ENCODE measurements around the gene ABCG1. TPM values are rescaled to one million over a fixed set of nuclear protein-coding genes. Genes with fewer than 3 reads are reported as not detected.

ABCG1 gene
- total and polyA plus RNA-seq, 2 donors (not counting 3 experiments of a cell fraction or from before 2014, with no cell fraction given), result 6.7 to 19.6 TPM

DNA sequence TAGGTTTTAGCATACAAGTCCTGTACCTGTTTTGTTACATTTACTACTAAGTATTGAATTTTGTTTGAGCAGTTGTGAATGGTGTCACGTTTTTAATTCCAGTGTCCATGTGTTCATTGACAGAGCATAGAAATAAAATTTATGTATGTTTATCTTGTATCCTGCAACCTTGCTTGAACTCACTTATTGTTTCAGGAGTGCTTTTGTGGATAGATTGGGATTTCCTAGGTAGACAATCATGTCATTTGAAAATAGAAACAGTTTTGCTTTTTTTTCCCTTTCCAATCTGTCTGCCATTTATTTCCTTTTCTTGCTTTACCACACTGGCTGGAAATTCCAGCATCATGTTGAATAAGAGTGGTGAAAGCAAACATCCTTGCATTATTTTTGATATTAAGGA is 15.0 kb upstream of the ABCG1 start:
- TF ChIP-seq GATA2 (IDR thresholded peaks at IDR 0.05; ENCODE audit: insufficient read depth, insufficient read length, low read depth, low read length), result no peak
- TF ChIP-seq, protein P1, sequence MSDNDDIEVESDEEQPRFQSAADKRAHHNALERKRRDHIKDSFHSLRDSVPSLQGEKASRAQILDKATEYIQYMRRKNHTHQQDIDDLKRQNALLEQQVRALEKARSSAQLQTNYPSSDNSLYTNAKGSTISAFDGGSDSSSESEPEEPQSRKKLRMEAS (IDR thresholded peaks at IDR 0.05; ENCODE audit: insufficient read depth, insufficient read length), result no peak
- TF ChIP-seq MYC (IDR thresholded peaks at IDR 0.05; ENCODE audit: low read depth, low read length), result no peak
- no peak for TF ChIP-seq POLR2AphosphoS5 (IDR thresholded peaks at IDR 0.05; ENCODE audit: insufficient read depth, low read depth, low read length)
- no peak for TF ChIP-seq JUN (IDR thresholded peaks at IDR 0.05; ENCODE audit: borderline replicate concordance, insufficient read depth, insufficient read length, low read depth)
- no peak for TF ChIP-seq FOS (IDR thresholded peaks at IDR 0.05; ENCODE audit: borderline replicate concordance, insufficient read depth, low read length)
- TF ChIP-seq, protein P2, sequence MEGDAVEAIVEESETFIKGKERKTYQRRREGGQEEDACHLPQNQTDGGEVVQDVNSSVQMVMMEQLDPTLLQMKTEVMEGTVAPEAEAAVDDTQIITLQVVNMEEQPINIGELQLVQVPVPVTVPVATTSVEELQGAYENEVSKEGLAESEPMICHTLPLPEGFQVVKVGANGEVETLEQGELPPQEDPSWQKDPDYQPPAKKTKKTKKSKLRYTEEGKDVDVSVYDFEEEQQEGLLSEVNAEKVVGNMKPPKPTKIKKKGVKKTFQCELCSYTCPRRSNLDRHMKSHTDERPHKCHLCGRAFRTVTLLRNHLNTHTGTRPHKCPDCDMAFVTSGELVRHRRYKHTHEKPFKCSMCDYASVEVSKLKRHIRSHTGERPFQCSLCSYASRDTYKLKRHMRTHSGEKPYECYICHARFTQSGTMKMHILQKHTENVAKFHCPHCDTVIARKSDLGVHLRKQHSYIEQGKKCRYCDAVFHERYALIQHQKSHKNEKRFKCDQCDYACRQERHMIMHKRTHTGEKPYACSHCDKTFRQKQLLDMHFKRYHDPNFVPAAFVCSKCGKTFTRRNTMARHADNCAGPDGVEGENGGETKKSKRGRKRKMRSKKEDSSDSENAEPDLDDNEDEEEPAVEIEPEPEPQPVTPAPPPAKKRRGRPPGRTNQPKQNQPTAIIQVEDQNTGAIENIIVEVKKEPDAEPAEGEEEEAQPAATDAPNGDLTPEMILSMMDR (IDR thresholded peaks at IDR 0.05; ENCODE audit: extremely low read depth in 1 of 2, insufficient read depth in 1 of 2, low read depth in 1 of 2, low read length in 2 of 2), result no peak
- no peak for TF ChIP-seq EZH2 (IDR thresholded peaks at IDR 0.05; ENCODE audit: borderline replicate concordance, low read depth, low read length, severe bottlenecking)
- no peak for TF ChIP-seq POLR2A (IDR thresholded peaks at IDR 0.05; ENCODE audit: low read depth, low read length)
- dilution Hi-C loops (cut with MboI; ENCODE audit: extremely low pct_ligation_motif_present, low sequenced_read_pairs) (no loop called here), intact Hi-C loops (cut with micrococcal nuclease) (no loop called here)
- no peak overlapping the region for H2AFZ ChIP-seq (ENCODE audit: low read depth, low read length)
- no peak overlapping the region for H3K4me2 ChIP-seq (ENCODE audit: insufficient read depth, low read length)
- FAIRE-seq, result no peak
- no TSS peak for BruUV-seq (replicated peaks)
- no peaks in the 10 kb centered on the region for H3K9me3 ChIP-seq (replicated peaks; ENCODE audit: control insufficient read depth, insufficient read depth, low read length)
- no peaks in the 10 kb centered on the region for H3K79me2 ChIP-seq (ENCODE audit: control insufficient read depth, insufficient read depth, low read length)
- no peak overlapping the region for H3K4me3 ChIP-seq (replicated peaks in 1 of 3; ENCODE audit: insufficient read depth in 1 of 3, low read depth in 1 of 3, low read length in 3 of 3)
- H4K20me1 ChIP-seq (replicated peaks; ENCODE audit: control insufficient read depth, extremely low read depth, insufficient read depth, low read length), result no peaks in the 10 kb centered on the region
- H3K36me3 ChIP-seq (ENCODE audit: control insufficient read depth in 2 of 2, extremely low read depth in 1 of 2, insufficient read depth in 2 of 2, low read length in 2 of 2), result no peaks in the 10 kb centered on the region
- no peaks in the 10 kb centered on the region for H3K9me1 ChIP-seq (replicated peaks; ENCODE audit: control insufficient read depth, extremely low read depth, insufficient read depth, low read length)
- no peak overlapping the region for H3K9ac ChIP-seq (replicated peaks; ENCODE audit: extremely low read depth, insufficient read depth, low read length)
- H3K4me1 ChIP-seq (ENCODE audit: control insufficient read depth, extremely low read depth, insufficient read depth, low read length), result peaks cover 13% of the 10 kb centered on the region
- H3K27ac ChIP-seq (ENCODE audit: insufficient read depth, low read depth, low read length), result no peak overlapping the region
- POLR2A ChIA-PET, result no interaction called here
- peak; percentile 38 for DNase-seq (ENCODE audit: low read depth, low spot score)
- CTCF ChIA-PET, result no interaction called here
- H3K27me3 ChIP-seq (ENCODE audit: control insufficient read depth in 2 of 2, insufficient read depth in 2 of 2, low read length in 2 of 2), result no peaks in the 10 kb centered on the region

Data from endothelial cell of umbilical vein (primary cell).